Endothelial cell of umbilical vein (primary cell): ENCODE measurements around the gene FARP2.
"Not testable (repeated sequence)": the region's sequence is repeated elsewhere in the genome, so short reads cannot be mapped to it uniquely, and the experiment has no call there.

Experiments
- CTCF ChIP-seq, 2 donors: IDR thresholded peaks; 1 replicate in 1 of 2; 2 replicates in 1 of 2; pipeline ENCODE4 v1.5.1; 2011; ENCODE audit warnings: low read length in 2 of 2, mild to moderate bottlenecking in 2 of 2, moderate library complexity in 2 of 2, control low read depth in 1 of 2, inconsistent platforms in 1 of 2, low read depth in 1 of 2; ENCODE audit not compliant: insufficient read depth in 1 of 2; ENCODE audit errors: extremely low read depth in 1 of 2
- EZH2 ChIP-seq: IDR thresholded peaks from 2 replicates; pipeline ENCODE4 v1.6.1; 2012; ENCODE audit warnings: borderline replicate concordance, low read depth, mild to moderate bottlenecking, moderate library complexity, low read length, inconsistent platforms; ENCODE audit not compliant: severe bottlenecking
- FOS ChIP-seq: IDR thresholded peaks from 2 replicates; pipeline ENCODE4 v1.6.1; 2011; ENCODE audit warnings: mild to moderate bottlenecking, low read length, moderate library complexity, borderline replicate concordance; ENCODE audit not compliant: insufficient read depth
- JUN ChIP-seq: IDR thresholded peaks from 2 replicates; pipeline ENCODE4 v1.6.1; 2011; ENCODE audit warnings: borderline replicate concordance, low read depth; ENCODE audit not compliant: insufficient read length, insufficient read depth
- MAX ChIP-seq: IDR thresholded peaks from 2 replicates; pipeline ENCODE4 v1.6.1; 2011; ENCODE audit not compliant: insufficient read depth, insufficient read length
- POLR2A ChIP-seq: IDR thresholded peaks from 2 replicates; pipeline ENCODE4 v1.6.1; 2012; ENCODE audit warnings: low read depth, mild to moderate bottlenecking, control low read depth, low read length
- POLR2AphosphoS5 ChIP-seq: IDR thresholded peaks from 2 replicates; pipeline ENCODE4 v1.6.1; 2012; ENCODE audit warnings: low read depth, mild to moderate bottlenecking, control low read depth, low read length, moderate library complexity; ENCODE audit not compliant: insufficient read depth

- not testable (repeated sequence) for TF ChIP-seq CTCF (IDR thresholded peaks at IDR 0.05; ENCODE audit: extremely low read depth in 1 of 2, insufficient read depth in 1 of 2, low read depth in 1 of 2, low read length in 2 of 2); EZH2; POLR2AphosphoS5; FOS; POLR2A; JUN; MAX
These were observed 97.8 kb downstream of the FARP2 start for GRCh38 chr2:241453919-241454318.
